MM.1S (cell line): ENCODE results near the gene HS1BP3.

Source experiments
- EZH2 ChIP-seq: fragments of 300-600 bp; sonication (generic); optimal IDR thresholded peaks from 2 replicates; pipeline ENCODE3; 2017; ENCODE audit warnings: low read depth, mild to moderate bottlenecking, antibody characterized with exemption, low read length, mixed read lengths
- TF ChIP-seq, protein P1 (sequence below): fragments of 300-600 bp; sonication (generic); IDR thresholded peaks from 2 replicates; pipeline ENCODE4 v1.5.1; 2016; ENCODE audit warnings: antibody characterized with exemption, low read length, mixed read lengths

GRCh38 chr2:20604401-20604911 is 46.4 kb downstream of the HS1BP3 start:
- TF ChIP-seq, protein P1, sequence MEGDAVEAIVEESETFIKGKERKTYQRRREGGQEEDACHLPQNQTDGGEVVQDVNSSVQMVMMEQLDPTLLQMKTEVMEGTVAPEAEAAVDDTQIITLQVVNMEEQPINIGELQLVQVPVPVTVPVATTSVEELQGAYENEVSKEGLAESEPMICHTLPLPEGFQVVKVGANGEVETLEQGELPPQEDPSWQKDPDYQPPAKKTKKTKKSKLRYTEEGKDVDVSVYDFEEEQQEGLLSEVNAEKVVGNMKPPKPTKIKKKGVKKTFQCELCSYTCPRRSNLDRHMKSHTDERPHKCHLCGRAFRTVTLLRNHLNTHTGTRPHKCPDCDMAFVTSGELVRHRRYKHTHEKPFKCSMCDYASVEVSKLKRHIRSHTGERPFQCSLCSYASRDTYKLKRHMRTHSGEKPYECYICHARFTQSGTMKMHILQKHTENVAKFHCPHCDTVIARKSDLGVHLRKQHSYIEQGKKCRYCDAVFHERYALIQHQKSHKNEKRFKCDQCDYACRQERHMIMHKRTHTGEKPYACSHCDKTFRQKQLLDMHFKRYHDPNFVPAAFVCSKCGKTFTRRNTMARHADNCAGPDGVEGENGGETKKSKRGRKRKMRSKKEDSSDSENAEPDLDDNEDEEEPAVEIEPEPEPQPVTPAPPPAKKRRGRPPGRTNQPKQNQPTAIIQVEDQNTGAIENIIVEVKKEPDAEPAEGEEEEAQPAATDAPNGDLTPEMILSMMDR = no peak
- TF ChIP-seq EZH2 = no peak
